ENCODE results near the gene BMPR1B.

Gene BMPR1B

DNA sequence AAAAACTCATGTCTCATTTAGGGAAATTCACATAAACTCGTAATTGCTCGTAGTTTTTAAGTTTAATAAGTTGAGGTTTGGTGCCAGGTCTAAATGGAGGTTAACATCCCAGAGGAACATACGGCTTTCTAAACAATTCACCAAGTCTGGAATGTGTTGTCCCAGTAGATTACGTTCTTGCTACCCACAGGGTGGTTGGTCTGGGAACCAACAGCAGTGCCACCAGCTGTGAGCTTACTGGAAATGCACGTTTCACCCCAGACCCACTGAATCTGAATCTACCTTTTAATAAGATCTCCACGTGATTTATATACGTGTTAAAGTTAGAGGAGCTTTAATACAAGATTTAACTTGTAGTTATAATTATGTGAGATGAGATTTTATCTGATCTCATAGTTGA, 134.3 kb downstream of the BMPR1B start:
- Histone ChIP-seq H3K36me3 (ENCODE audit: control insufficient read depth in 4 of 4, insufficient read depth in 4 of 4, low read length in 3 of 4) (no peaks in the 10 kb centered on the region), H3K9me3 (ENCODE audit: control extremely low read depth in 1 of 5, control insufficient read depth in 4 of 5, insufficient read depth in 2 of 5, low read depth in 1 of 5, low read length in 4 of 5) (peaks cover 0 to 2% (median 0%) of the 10 kb centered on the region in 5 experiments), H3K4me1 (ENCODE audit: control extremely low read depth in 1 of 4, control insufficient read depth in 4 of 4, insufficient read depth in 4 of 4, low read length in 3 of 4) (no peaks in the 10 kb centered on the region), H3K27me3 (replicated peaks in 2 of 5; ENCODE audit: control insufficient read depth in 4 of 5, insufficient read depth in 5 of 5, low read length in 4 of 5) (no peaks in the 10 kb centered on the region), H3K27ac (ENCODE audit: insufficient read depth in 1 of 2, low read depth in 1 of 2, low read length in 2 of 2, poor library complexity in 1 of 2, severe bottlenecking in 2 of 2) (no peak overlapping the region), H3K4me3 (ENCODE audit: control insufficient read depth in 1 of 7, extremely low read depth in 1 of 7, insufficient read depth in 4 of 7, low read depth in 2 of 7, low read length in 6 of 7) (no peak overlapping the region)
- ChIA-PET POLR2A (no interaction called here), CTCF (no interaction called here)
- WGBS (ENCODE audit: insufficient coverage) = 96% methylated on average over 4 of the region's 7 CpGs
- DNase-seq = no peak

DNA sequence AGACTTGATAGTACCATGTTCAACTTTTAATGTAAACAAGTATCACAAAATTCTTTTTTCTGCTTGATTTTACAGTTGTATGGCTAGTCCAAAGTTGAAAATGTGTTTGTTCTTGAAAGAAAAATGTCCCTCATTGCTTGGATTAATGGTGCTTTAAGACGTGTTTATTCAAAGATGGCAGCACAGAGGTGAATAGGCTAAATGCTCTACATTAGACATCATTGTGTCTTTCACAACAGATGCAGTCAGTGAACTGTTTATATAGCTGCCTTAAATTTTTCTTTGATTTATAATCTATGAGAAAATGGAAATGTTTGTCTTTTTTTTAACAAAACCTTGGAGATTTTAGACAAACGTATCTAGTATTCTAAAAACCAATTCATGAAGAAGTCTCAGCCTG, 137.3 kb downstream of the BMPR1B start:
- Histone ChIP-seq H3K36me3 (ENCODE audit: control insufficient read depth in 4 of 4, insufficient read depth in 4 of 4, low read length in 3 of 4) (no peaks in the 10 kb centered on the region), H3K9me3 (ENCODE audit: control extremely low read depth in 1 of 5, control insufficient read depth in 4 of 5, insufficient read depth in 2 of 5, low read depth in 1 of 5, low read length in 4 of 5) (peaks cover 0 to 2% (median 0%) of the 10 kb centered on the region in 5 experiments), H3K4me3 (ENCODE audit: control insufficient read depth in 1 of 7, extremely low read depth in 1 of 7, insufficient read depth in 4 of 7, low read depth in 2 of 7, low read length in 6 of 7) (no peak overlapping the region), H3K4me1 (ENCODE audit: control extremely low read depth in 1 of 4, control insufficient read depth in 4 of 4, insufficient read depth in 4 of 4, low read length in 3 of 4) (no peaks in the 10 kb centered on the region), H3K27me3 (replicated peaks in 2 of 5; ENCODE audit: control insufficient read depth in 4 of 5, insufficient read depth in 5 of 5, low read length in 4 of 5) (no peaks in the 10 kb centered on the region), H3K27ac (ENCODE audit: insufficient read depth in 1 of 2, low read depth in 1 of 2, low read length in 2 of 2, poor library complexity in 1 of 2, severe bottlenecking in 2 of 2) (no peak overlapping the region)
- CTCF ChIA-PET = no interaction called here
- no peak for DNase-seq
- WGBS (ENCODE audit: insufficient coverage) = 100% methylated on average over 1 of the region's 2 CpGs
- POLR2A ChIA-PET = interaction anchor here (0.7 kb wide), 1 partner anchor 369 kb away, joined by 3 read pairs; no protein-coding TSS in a partner anchor

GRCh38 chr4:94897023-94897422, 139.3 kb downstream of the BMPR1B start:
- Histone ChIP-seq H3K4me3 (ENCODE audit: control insufficient read depth in 1 of 7, extremely low read depth in 1 of 7, insufficient read depth in 4 of 7, low read depth in 2 of 7, low read length in 6 of 7) (no peak overlapping the region), H3K4me1 (ENCODE audit: control extremely low read depth in 1 of 4, control insufficient read depth in 4 of 4, insufficient read depth in 4 of 4, low read length in 3 of 4) (no peaks in the 10 kb centered on the region), H3K27me3 (replicated peaks in 2 of 5; ENCODE audit: control insufficient read depth in 4 of 5, insufficient read depth in 5 of 5, low read length in 4 of 5) (no peaks in the 10 kb centered on the region), H3K27ac (ENCODE audit: insufficient read depth in 1 of 2, low read depth in 1 of 2, low read length in 2 of 2, poor library complexity in 1 of 2, severe bottlenecking in 2 of 2) (no peak overlapping the region), H3K36me3 (ENCODE audit: control insufficient read depth in 4 of 4, insufficient read depth in 4 of 4, low read length in 3 of 4) (no peaks in the 10 kb centered on the region), H3K9me3 (ENCODE audit: control extremely low read depth in 1 of 5, control insufficient read depth in 4 of 5, insufficient read depth in 2 of 5, low read depth in 1 of 5, low read length in 4 of 5) (no peaks in the 10 kb centered on the region)
- WGBS (ENCODE audit: insufficient coverage) = 100% methylated on average over 6 of the region's 7 CpGs
- ChIA-PET POLR2A (no interaction called here), CTCF (interaction anchor here (0.8 kb wide), 1 partner anchor 10 kb away, joined by 3 read pairs; no protein-coding TSS in a partner anchor)
- DNase-seq = no peak

DNA sequence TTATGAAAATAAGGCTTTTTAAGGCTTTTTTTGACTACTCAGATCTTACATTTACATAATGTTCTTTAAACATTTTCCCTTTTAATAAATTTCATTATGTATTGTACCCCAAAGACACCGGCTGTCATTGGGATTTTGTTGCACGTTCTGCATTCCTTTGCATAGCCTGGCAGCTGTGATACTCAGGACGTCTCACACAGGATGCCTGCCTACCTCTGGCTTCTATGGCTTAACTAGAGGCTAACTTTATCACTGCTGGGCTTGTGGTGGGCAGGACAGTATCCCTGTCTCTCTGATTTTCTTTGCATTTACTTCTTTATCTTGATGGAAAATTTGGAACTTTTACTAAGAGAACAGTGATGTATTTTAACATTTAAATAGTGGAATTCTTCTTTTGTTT, 147.8 kb downstream of the BMPR1B start:
- Histone ChIP-seq H3K27me3 (replicated peaks in 2 of 5; ENCODE audit: control insufficient read depth in 4 of 5, insufficient read depth in 5 of 5, low read length in 4 of 5) (no peaks in the 10 kb centered on the region), H3K4me3 (ENCODE audit: control insufficient read depth in 1 of 7, extremely low read depth in 1 of 7, insufficient read depth in 4 of 7, low read depth in 2 of 7, low read length in 6 of 7) (no peak overlapping the region), H3K36me3 (ENCODE audit: control insufficient read depth in 4 of 4, insufficient read depth in 4 of 4, low read length in 3 of 4) (no peaks in the 10 kb centered on the region), H3K9me3 (ENCODE audit: control extremely low read depth in 1 of 5, control insufficient read depth in 4 of 5, insufficient read depth in 2 of 5, low read depth in 1 of 5, low read length in 4 of 5) (no peaks in the 10 kb centered on the region), H3K4me1 (ENCODE audit: control extremely low read depth in 1 of 4, control insufficient read depth in 4 of 4, insufficient read depth in 4 of 4, low read length in 3 of 4) (no peaks in the 10 kb centered on the region), H3K27ac (ENCODE audit: insufficient read depth in 1 of 2, low read depth in 1 of 2, low read length in 2 of 2, poor library complexity in 1 of 2, severe bottlenecking in 2 of 2) (no peak overlapping the region)
- POLR2A ChIA-PET = no interaction called here
- WGBS (ENCODE audit: insufficient coverage) = 100% methylated on average over 3 of the region's 3 CpGs
- CTCF ChIA-PET = interaction anchor here (0.7 kb wide), 1 partner anchor 15 kb away, joined by 3 read pairs; no protein-coding TSS in a partner anchor
- no peak for DNase-seq

DNA sequence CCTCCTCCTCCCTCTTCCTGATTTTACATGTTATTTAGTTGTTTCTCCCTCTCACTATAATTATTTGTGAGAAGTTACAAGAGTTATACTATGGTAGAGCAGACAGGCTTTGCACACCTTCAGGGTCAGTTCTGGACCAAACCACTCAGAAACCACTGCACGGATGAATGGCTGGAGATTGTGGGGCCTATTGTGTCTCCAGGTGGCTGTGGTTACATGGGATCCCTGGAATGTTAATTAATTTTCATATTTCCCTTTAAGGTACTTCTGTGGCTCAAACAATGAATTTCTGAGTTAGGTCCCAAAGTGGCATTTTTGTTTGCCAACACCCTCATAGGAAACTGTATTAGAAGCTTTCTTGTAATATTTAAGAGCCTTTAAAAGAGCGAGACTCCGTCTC, 151.9 kb downstream of the BMPR1B start:
- H3K4me1 ChIP-seq (ENCODE audit: control extremely low read depth in 1 of 4, control insufficient read depth in 4 of 4, insufficient read depth in 4 of 4, low read length in 3 of 4) = no peaks in the 10 kb centered on the region
- H3K27ac ChIP-seq (ENCODE audit: insufficient read depth in 1 of 2, low read depth in 1 of 2, low read length in 2 of 2, poor library complexity in 1 of 2, severe bottlenecking in 2 of 2) = no peak overlapping the region
- POLR2A ChIA-PET = no interaction called here
- WGBS (ENCODE audit: insufficient coverage) = 100% methylated on average over 1 of the region's 3 CpGs
- DNase-seq = no peak
- CTCF ChIA-PET = no interaction called here
- H3K9me3 ChIP-seq (ENCODE audit: control extremely low read depth in 1 of 5, control insufficient read depth in 4 of 5, insufficient read depth in 2 of 5, low read depth in 1 of 5, low read length in 4 of 5) = no peaks in the 10 kb centered on the region
- H3K4me3 ChIP-seq (ENCODE audit: control insufficient read depth in 1 of 7, extremely low read depth in 1 of 7, insufficient read depth in 4 of 7, low read depth in 2 of 7, low read length in 6 of 7) = no peak overlapping the region
- no peaks in the 10 kb centered on the region for H3K27me3 ChIP-seq (replicated peaks in 2 of 5; ENCODE audit: control insufficient read depth in 4 of 5, insufficient read depth in 5 of 5, low read length in 4 of 5)
- no peaks in the 10 kb centered on the region for H3K36me3 ChIP-seq (ENCODE audit: control insufficient read depth in 4 of 4, insufficient read depth in 4 of 4, low read length in 3 of 4)

- CTCF ChIA-PET = no interaction called here
- Histone ChIP-seq H3K9me3 (ENCODE audit: control extremely low read depth in 1 of 5, control insufficient read depth in 4 of 5, insufficient read depth in 2 of 5, low read depth in 1 of 5, low read length in 4 of 5) (no peaks in the 10 kb centered on the region), H3K27ac (ENCODE audit: insufficient read depth in 1 of 2, low read depth in 1 of 2, low read length in 2 of 2, poor library complexity in 1 of 2, severe bottlenecking in 2 of 2) (no peak overlapping the region), H3K27me3 (replicated peaks in 2 of 5; ENCODE audit: control insufficient read depth in 4 of 5, insufficient read depth in 5 of 5, low read length in 4 of 5) (no peaks in the 10 kb centered on the region), H3K36me3 (ENCODE audit: control insufficient read depth in 4 of 4, insufficient read depth in 4 of 4, low read length in 3 of 4) (no peaks in the 10 kb centered on the region), H3K4me3 (ENCODE audit: control insufficient read depth in 1 of 7, extremely low read depth in 1 of 7, insufficient read depth in 4 of 7, low read depth in 2 of 7, low read length in 6 of 7) (no peak overlapping the region), H3K4me1 (ENCODE audit: control extremely low read depth in 1 of 4, control insufficient read depth in 4 of 4, insufficient read depth in 4 of 4, low read length in 3 of 4) (no peaks in the 10 kb centered on the region)
- POLR2A ChIA-PET = no interaction called here
- no peak for DNase-seq
- WGBS (ENCODE audit: insufficient coverage) = 100% methylated on average over 1 of the region's 1 CpG
These were observed 153.4 kb downstream of the BMPR1B start for GRCh38 chr4:94911106-94911505.

- no peak for DNase-seq
- Histone ChIP-seq H3K9me3 (ENCODE audit: control extremely low read depth in 1 of 5, control insufficient read depth in 4 of 5, insufficient read depth in 2 of 5, low read depth in 1 of 5, low read length in 4 of 5) (peaks cover 0 to 7% (median 4%) of the 10 kb centered on the region in 5 experiments), H3K27ac (ENCODE audit: insufficient read depth in 1 of 2, low read depth in 1 of 2, low read length in 2 of 2, poor library complexity in 1 of 2, severe bottlenecking in 2 of 2) (no peak overlapping the region), H3K4me1 (ENCODE audit: control extremely low read depth in 1 of 4, control insufficient read depth in 4 of 4, insufficient read depth in 4 of 4, low read length in 3 of 4) (no peaks in the 10 kb centered on the region), H3K36me3 (ENCODE audit: control insufficient read depth in 4 of 4, insufficient read depth in 4 of 4, low read length in 3 of 4) (no peaks in the 10 kb centered on the region), H3K4me3 (ENCODE audit: control insufficient read depth in 1 of 7, extremely low read depth in 1 of 7, insufficient read depth in 4 of 7, low read depth in 2 of 7, low read length in 6 of 7) (no peak overlapping the region), H3K27me3 (replicated peaks in 2 of 5; ENCODE audit: control insufficient read depth in 4 of 5, insufficient read depth in 5 of 5, low read length in 4 of 5) (no peaks in the 10 kb centered on the region)
- CTCF ChIA-PET = no interaction called here
- POLR2A ChIA-PET = no interaction called here
- WGBS (ENCODE audit: insufficient coverage) = no CpG with 5 or more reads among the region's 2 CpGs
These were observed 154.9 kb downstream of the BMPR1B start for GRCh38 chr4:94912606-94913005.
